Stimulated activated CD4-positive, alpha-beta T cell treated with anti-CD3 and anti-CD28 coated beads, Interleukin-4, amount 100 ng/mL, for 48 hours (primary cell): Measurements from ENCODE around the gene TNIK.
"Not testable (repeated sequence)": the region's sequence is repeated elsewhere in the genome, so short reads cannot be mapped to it uniquely, and the experiment has no call there.

Experiments
- DNase-seq, 2 donors: peaks; one replicate each; pipeline ENCODE4 v3.0.0-alpha.2; 2020; ENCODE audit warnings: low read depth in 2 of 2

TNIK gene

DNA sequence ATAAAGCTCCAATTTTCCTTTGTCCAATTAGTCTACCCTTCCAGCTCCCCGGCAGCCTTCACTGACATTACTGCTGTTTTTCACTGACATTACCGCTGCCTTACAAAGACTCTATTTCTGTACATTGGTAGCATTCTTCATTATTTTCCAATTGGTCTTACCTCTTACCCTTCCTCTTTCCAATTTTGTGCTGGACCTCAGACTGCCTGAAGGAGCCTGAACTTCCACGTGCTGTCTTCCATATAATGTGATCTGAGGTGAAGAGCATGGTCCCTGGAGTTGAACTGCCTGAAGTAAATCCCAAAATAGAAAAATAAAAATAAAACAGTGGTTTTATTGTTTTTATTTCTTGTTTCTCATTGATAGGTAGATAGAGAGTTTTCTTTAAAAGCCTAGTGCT, 9.2 kb upstream of the TNIK start:
- DNase-seq, result no peak

DNA sequence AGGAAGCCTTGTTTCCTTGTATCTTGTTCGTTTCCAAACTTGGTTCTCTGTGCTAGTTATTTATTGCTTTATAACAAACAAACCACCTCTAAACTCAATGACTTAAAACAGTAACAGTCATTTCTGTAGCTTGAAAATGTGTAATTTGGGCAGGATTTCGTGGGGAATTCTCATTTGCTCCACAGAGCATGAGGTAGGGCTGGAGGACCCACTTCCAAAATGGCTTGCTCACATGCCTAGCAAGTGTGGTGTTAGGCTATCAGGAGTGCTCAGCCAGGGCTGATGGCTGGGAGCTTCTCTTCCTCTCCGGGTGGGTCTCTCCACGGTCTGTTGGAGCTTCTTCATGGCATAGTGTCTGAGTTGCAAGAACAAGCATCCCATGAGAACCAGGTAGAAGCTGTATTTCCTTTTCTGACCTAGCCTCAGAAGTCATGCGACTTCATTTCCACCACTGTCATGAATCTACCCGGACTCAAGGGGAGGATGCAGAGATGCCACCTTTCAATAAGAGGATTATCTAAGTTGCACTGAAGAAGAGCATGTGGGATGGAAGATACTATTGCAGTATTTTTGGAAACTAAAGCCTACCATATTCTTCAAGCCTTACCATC, 8.2 kb upstream of the TNIK start:
- DNase-seq, result no peak

DNA sequence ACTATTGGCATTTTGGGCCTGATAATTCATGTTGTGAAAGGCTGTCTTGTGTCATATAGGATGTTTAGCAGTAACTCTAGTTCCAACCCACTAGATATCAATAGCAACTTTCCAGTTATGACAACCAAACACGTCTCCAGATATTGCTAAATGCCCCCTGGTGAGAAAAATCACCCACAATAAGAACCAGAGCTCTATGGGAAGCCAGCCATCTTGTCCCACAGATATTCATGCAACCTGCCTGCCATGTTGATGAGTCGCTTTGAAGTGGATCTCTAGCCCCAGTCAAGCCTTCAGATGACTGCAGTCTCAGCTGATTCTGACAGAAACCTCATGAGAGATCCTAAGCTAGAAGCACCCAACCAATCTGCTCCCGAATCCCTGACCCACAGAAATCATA, 5.6 kb upstream of the TNIK start:
- DNase-seq, result no peak

DNA sequence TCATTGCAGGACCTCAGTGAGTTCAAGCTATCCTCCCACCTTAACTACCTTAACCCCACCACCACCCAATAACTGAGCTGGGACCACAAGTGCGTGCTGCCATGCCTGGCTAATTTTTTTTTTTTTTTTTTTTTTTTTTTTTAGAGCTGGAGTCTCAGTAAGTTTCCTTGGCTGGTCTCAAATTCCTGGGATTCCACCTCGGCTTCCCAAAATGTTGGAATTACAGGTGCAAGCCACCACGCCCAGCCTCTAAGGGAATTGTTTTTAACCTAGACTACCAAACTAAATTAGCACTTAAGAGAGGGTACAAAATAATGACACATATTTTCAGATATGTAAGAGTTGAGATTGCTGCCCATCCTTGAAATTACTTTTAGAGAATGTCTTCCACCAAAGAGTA, 4.3 kb upstream of the TNIK start:
- DNase-seq, result no peak

DNA sequence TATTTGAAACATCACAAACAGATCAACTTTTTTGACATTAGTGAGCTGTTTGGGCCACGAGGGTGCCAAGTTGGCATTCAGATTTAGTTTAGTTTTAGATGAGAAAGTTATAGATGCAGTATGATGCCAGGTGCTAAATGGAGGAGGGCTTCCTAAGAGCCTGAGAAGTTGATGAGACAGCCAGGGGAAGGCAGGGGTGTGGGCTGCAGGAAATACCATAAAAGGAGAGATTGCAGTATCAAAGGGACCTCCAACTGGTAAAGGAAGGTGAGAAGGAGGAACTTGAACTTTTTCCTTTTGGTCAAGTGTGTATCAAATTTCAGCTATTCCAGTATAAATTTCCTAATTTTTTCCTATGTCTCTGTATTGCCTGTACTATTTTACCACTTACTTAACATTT, 2.0 kb upstream of the TNIK start:
- no peak for DNase-seq

DNA sequence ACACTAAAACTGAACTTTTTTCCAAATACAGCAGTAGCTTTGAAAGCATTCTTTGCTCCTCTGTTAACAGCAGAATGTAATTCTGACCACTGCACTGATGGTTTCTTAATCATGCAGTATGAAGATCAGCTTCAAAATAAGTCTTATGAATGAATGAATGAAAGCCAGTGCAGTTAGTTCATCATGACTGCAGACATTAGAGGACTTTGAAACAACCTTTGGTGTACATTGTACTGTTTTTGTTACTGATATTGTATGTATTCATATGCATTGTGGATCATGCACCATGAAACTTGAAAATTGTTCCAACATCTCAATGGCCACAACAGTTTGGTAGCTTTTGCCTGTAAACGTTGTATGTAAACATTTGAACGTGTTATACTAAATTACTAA, 1.3 kb upstream of the TNIK start:
- no peak for DNase-seq

DNA sequence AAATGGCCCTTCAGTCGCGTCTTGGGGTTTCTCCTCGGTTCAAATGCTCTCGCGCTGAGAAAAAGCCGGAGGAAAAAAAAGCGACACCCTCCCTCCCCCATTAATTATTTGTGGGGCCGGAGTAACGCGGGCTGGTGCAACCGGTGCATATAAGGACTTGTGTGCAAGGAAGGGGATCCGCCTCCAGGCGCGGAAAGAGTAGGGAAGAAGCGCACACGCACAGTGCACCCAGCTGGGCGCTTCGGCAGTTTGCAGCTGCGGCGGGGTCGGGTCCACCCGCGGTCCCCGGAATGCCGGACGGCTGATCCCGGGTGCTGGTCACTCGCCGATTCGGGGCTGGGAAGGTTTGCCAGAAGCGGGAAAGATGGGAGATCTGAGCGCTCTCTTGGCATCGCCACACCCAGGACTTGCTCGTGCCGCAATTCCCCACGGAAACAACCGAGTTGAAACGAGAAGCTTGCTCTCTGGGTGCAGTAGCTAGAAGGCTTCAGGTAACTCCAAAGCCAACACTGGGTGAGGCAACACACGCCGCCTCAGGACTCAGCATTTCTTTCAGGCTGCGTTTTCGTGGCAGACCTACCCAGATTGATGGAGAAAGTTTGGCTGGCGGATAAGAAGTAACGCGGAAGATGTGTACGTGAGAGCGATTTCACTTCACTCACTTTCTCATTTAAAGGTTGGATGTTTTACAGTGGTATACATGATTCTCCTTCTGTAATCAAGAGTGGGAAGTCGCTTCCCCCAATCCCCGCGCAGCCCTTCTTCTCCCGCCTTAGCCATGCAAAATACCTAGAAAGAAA, 720 bp upstream of the TNIK start:
- DNase-seq, result peak; percentile 24 to 37

DNA sequence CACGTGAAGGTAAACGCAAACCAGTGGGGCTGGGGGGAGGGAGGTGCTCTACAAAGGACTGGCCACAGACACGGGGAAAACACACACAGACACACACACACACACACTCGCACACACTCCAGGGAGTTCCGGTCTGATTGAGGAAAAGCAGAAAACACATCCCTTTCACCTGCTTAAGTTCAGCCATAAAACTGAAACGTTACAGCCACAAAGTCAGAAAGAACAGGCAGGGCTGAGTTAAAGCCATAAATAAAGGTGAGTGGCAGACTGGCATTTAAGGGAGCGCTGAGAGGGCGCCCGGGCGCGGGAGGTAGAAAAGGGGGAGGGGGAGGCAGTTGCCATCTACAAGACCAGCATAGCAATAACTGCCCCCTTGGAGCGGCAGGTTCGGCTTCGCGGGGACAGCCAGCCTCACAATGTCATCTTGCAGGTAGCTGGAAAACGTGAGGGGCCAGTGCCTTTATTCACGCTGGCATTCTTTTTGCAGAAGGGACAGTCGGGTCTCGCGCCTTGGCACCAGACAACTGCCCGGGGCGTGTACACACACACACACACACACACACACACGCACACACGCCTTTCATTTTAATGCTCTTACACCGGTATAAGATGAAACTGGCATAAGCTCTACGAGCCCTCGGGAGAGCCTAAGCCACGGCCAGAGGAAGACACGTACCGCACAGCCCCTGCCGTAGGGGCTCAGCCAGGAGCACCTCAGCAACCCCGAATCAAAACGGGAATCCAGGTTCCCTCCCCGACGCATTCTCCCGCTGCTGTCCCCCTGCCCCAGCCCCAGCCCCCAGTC, 866 bp downstream of the TNIK start:
- peak in 1 of 2 donors; percentile 24 for DNase-seq

DNA sequence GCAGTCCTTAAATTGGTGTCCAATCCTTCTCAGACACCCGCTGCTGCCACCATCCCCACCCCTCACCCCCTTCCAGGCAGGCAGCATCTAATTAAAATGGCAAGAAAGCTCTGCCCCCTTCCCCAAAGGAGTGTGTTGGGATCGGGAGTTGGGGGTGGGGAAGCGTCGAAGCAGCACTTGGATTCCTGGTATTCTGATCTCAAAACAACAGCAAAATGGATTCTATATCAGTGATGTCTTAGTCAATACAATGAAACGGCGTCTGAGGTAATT, 1.4 kb downstream of the TNIK start:
- no peak for DNase-seq

DNA sequence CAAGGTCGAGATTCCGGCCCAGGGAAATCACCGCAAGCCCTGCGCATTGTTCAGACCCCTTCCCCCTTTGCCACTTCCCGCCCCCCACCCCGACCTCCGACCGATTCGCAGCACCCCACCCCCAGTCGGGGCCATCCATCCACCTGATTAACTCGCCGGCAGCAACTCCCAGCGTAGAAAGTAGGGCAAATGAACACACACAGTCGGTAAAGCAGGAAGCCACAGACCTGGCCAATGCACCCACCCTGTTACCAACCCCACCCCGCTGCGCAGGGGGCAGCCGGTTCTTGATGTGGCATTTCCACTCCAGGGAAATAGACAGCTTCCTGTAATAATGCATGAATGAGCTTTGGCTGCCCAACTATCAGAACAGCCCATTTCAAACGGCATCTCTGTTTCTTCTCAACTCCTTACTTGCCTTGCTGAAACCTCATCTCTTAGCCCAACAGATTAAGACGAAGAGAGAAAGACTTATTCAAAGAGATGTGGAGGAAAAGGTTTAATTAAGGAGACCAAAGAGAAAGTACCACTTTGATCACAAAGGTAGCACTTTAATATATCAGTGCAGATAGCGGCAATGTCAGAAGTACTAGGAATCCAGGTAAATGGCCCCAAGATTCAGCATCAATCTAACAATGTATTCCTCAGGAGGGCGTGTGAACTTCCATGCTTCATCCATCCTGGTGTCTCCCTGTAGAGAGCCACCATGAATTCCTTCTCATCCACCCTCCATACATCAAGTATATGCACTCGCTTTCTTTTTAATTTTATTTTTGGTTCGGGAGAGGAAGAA, 1.9 kb downstream of the TNIK start:
- no peak for DNase-seq

DNA sequence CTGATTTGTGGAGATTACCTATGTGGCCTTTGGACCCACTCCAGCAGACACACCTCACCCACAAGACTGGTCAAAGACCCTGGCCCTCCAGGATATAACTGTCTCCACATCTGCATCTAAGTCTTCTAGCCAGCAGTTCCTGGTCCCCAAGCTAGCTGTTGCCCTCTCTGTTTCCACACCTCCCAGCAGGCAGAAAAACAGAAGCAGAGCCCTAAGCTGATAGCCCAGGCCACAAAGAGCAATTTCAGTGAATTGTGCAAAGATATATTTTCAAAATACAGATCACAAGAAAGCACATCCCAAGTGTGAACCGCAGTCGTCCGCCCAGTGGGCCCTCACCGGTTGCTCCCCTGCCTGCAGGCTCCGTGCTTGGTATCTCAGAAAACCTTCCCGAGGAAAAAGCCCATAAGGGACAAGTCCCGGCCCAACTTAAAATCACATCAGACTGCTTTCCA, 2.6 kb downstream of the TNIK start:
- no peak for DNase-seq

DNA sequence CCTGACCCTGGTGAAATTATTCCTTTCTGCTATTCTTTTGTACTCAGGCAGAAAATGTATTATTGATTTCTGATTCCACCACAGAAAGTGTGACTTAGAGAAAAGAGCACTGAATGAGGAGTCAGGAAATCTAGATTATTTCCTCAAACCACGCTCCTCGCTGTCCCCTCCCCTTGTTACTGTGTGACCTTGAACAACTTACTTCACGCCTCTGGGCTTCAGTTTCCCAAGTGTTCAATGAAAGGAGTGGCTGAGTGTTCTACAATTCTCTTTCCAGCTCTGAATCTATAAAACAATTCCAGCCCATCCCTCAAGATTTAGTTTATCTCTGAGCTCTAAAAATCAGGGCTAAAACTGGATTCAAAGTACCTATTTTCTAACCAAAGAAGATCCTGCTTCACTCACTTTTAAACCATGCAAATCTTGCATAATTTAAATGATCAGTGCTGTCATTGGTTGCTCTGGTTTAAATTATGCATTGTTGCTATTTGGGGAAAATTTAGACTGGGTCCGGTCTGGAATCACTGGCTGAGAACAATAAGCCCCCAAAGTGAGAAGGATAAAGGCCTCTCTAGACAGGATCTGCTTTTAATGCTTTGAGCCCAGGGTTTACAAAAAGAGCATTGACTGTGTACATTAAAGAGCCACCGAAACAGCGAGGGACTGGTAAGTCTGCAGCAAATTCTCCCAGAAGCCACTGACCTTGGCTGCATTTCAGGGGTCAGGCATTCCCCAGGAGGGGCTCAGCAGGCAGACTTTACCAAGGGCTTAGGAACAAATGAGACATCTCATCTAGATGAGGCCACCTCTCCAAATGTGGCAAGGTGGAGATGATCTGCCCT, 3.2 kb downstream of the TNIK start:
- no peak for DNase-seq

DNA sequence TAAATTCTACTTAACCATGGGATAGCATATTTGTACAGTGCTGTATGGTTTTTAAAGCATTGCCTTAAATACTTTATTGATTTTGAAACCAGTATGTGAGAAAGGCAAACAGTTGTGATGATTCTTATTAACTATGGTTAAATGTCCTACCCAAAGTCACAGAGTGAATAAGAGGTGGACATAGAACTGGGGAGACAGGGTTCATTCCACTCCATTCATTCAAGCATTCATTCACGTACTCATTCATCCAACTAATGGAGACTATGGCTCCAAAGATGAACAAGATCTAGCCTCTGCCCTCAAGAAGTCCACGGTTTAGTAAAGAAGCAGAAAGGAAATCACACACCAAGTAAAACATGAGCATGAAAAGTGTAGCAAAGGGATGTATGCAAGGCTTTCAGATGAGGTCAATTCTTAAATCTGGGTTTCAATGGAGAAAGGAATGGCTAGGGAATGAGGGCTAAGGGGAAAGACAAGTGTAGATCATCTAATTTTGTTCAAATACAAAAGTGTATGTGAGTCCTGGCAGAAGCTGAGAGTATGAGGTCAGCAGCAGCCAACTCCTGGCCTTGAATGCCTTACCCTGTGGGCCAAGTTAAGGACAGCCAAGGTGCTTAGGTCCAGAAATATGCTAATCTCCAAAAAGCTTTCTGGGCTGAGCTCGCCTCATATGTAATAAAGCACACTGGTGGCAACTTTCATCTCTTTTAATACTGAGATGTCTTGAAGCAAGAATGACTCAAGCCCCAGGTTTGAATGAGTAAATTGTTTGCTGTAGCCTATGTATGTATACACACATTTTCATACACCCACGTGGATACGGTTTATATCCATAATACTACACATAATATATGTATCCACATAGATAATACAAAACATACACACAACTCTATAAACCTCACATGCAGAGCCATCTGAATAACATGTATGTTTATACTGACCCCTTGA, 4.3 kb downstream of the TNIK start:
- no peak for DNase-seq

DNA sequence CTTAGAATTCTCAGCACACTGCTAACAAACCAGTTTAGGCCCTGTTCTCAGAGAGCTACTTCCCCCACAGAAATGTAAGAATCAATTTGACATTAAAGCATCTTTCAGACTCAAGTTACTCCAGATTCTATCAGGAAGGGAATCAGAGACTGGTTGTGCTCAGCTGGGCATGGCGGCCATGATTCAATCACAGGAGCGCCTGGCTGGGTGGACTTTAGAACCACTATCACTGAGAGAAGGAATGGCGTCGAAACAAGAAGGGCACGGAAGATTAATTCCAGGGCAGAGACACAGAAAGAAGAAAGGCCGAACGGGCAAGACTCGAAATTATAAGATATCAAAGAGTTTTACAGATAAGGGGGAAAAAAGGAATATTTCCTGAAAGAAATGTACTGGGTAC, 6.2 kb downstream of the TNIK start:
- DNase-seq, result no peak

DNA sequence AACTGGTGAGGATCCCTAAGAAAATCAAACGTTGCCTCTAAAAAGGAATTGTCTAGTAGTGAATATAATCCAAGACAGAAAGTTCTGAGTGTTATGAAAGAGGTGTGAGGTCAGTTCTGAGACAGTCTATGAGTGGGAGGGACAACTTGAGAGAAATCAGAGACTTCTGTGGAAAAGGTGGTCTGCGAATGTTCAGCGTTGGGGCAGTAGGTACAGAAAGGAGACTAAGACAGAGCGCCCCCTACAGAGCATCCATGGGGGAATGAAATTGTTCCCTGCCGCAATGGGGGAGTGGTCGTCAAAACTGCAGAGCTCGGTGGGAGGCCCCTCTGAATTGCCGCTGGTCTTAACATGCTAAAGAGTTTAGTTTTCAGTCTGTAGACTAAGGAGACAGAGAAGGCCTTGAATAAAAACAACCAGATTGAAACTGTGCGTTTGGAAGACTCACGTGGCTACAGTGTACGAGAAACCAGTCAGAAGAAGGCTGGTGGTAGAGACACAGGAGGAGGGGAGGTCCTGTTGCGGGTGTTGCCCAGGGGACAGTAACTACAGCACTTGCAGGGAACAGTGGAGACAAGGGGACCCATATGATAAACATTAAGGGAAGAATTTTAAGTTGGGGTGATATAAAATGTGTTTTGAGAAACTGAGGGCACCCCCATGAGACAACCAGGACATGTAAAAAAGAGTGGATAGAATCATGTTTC, 6.9 kb downstream of the TNIK start:
- no peak for DNase-seq

DNA sequence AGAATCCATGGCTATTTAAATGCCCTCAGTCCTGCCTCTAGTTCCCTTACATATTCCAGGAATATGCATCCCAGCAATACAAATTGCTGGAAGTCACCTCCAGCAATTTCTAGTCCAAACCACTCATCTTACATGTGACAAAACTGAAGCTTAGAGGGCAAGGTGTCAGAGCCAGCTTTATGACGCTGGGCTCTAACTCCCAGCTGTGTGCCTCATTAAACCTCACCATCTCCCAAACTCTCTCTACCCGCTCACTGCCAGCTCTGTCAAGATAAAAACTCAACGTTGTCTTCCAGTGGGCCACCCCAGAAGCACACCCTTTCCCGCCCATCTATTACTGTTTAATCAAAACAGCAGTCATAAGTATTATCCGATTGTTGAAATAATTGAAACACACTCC, 7.9 kb downstream of the TNIK start:
- DNase-seq, result no peak

DNA sequence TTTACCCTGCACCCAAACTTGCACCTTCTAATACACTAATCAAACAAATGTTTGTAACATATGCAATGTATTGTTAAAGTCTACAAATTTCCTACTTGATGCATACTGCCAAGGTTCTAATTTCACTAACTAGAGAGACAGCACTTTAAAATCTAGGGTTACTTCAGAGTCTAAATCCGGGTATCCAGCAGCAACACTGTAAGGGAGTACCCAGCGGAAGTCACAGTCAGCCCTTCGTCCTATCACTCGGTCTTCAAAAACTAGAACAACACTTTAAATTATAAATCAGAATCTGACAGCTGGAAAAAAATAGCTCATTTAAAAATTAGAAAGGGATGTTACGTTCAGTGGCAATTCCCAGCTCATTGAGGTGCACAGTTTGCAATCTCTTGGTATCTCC, 8.3 kb downstream of the TNIK start:
- no peak for DNase-seq

DNA sequence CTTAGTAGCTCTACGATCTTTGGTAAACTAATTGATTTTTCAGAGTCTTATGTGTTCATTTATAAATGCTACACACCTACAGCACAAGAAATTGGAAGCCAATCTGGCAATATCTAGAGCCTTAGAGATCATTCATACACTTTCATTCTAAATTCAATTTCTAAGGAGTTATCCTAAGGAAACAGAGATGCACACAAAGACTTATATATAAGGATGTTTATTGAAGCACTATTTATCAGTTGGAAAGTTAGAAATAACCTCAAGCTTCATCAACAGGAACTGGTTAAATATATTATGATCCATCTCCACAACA, 12.7 kb downstream of the TNIK start:
- DNase-seq, result not testable (repeated sequence)

DNA sequence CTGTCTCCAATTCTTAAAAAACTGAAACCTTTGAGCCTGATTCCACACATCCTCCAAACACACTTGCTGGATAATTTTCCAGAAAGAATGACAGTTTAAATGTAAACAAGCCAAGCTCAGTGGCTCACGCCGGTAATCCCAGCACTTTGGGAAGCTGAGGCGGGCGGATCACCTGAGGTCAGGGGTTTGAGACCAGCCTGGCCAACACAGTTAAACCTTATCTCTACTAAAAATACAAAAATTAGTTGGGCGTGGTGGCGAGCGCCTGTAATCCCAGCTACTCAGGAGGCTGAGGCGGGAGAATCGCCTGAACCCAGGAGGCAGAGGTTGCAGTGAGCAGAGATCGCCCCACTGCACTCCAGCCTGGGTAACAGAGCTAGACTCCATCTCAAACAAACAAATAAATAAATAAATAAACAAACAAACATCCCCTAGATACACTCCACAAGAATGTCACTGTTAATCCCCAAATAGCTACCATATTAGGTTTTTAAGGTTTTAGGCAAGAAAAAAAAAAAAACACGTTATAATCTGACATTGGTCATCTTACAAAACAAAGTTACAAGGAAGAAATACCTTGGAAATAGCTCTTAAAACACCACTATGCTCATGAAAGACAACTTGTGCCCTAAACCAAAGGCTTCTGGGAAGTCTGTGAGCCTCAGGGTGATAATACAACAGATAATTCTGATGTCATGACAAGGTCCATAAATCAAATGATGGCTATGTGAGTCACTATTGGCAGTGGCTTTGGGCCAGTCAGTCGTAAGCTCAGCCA, 13.2 kb downstream of the TNIK start:
- DNase-seq, result no peak
